ENCODE results near the gene LRRC47. TPM values are rescaled to one million over a fixed set of nuclear protein-coding genes. Genes with fewer than 3 reads are reported as not detected.
"Not testable (repeated sequence)": the region's sequence is repeated elsewhere in the genome, so short reads cannot be mapped to it uniquely, and the experiment has no call there.

The LRRC47 gene
- total RNA-seq, 1 donor from 2014 or later, result 32.5 TPM

DNA sequence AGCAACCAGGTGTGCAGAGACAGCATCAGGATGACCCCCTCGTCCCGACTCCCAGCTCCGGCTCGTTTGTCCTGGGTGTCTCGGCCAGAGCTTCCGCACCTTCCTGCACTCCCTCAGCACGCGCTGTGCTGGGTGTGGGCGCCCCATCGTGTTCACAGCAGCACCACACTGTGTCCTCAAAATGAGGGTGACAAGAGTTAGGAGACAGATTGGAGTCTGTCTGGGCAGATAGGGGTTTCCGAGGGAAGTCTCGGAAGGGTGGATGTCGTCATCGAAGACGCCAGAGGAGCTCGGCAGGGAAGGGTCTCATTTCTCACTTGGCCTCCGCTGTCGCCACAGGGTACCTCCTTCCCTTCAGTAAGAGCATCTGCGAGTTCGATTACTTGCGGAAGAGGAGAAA, 39.9 kb downstream of the LRRC47 start:
- intact Hi-C loops (cut with DNase I), result no loop called here
- DNase-seq (ENCODE audit: low spot score) (no peak), ATAC-seq (no peak)

DNA sequence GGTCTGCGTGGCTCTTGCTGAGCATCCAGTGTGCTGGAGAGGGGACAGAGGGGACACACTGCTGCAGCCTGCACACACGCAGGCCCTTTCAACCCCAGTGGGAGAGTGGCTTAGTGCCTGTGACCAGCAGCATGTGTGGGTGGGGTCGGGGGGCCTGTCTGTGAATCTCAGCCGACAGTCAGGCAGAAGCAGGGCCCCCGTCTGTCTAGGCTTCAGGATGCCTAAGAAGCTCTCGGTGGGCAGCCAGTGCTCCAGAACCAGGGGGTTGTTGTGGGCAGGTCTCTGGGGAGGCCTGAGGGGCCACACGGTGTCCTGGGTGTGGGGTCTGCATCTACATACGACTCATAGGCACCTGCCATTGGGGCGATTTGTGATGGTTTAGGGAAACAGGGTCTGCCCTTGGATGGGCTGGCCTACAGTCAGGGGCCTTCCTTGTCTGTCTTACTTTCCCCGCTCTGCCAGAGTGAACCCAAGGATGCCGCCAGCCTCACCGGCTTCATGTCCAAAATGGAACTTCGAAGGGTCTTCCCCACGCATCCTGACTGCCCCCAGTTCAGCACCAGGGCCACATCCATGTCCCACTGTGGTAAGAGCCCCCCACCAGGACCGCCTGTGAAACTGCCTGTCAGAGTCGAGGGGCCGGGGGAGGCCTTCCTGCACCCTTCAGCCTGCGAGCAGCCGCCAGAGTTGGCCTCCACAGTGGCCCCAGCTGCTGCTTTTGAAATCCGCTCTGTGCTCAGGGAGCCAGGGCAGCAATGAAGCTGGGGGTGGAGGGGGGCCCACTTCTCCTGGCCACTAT, 42.4 kb downstream of the LRRC47 start:
- ATAC-seq (no peak), DNase-seq (ENCODE audit: low spot score) (no peak)
- intact Hi-C loops (cut with DNase I), result no loop called here

DNA sequence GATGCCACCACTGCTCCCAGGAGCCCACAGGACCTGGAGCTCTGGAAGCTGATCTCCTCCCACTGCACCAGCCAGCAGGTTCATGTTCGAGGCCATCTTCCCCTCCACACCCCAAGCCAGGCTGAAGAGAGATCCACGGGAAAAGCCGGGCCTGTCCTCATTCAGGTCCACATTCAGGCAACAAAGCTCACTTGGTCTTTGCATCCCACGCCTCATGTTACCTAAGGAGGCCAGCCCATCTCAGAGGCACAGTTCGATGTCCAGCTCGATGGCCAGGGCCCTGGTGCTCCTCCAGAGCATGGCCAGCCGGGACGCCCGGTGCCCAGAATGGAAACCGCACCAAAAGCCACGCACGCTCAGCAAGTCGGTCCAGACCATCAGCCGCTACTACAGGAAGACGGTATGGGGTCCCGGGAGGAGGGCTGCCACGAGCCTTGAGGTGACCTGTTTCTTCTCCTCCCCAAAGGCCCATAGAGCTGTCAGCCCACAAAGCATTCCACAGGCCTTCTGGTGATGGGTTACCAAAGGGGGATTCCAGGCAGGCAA, 43.8 kb downstream of the LRRC47 start, which contains the start of gene CCDC27:
TSS of gene CCDC27 (plus strand) at position 51 of the 546 bp plus-strand sequence. CDS start at position 83, 32 bp downstream.
- DNase-seq (ENCODE audit: low spot score) (no peak), ATAC-seq (no peak)
- intact Hi-C loops (cut with DNase I), result no loop called here

DNA sequence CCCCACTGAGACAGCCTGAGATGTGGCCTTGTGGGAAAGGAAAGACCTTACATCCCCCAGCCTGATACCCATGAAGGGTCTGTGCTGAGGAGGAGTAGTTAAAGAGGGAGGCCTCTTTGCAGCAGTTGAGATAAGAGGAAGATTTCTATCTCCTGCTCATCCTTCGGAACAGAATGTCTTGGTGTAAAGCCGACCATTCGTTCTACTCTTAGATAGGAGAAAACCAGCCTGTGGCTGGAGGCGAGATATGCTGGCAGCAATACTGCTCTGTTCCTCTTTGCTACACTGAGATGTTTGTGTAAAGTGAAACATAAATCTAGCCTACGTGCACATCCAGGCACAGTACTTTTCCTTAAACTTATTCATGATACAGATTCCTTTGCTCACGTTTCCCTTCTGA, 45.6 kb downstream of the LRRC47 start:
- ATAC-seq (no peak), DNase-seq (ENCODE audit: low spot score) (no peak)
- intact Hi-C loops (cut with DNase I), result no loop called here

DNA sequence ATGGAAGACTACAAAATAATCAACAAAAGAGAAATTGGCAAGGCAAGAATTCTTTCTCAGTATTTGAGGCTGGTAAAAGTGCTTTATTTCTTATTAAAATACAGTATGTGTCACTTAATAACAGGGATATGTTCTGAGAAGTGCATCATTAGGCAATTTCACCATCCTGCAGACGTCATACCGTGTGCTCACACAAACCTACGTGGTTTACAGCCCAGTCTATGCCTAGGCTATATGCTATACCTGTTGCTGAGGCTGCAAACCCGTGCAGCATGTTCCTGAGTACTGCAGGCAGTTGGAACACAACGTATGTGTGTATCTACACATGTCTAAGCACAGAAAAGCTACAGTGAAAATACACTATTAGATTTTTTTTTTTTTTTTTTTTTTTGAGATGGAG, 46.8 kb downstream of the LRRC47 start:
- ATAC-seq, result no peak
- intact Hi-C loops (cut with DNase I), result no loop called here
- DNase-seq (ENCODE audit: low spot score), result no peak

DNA sequence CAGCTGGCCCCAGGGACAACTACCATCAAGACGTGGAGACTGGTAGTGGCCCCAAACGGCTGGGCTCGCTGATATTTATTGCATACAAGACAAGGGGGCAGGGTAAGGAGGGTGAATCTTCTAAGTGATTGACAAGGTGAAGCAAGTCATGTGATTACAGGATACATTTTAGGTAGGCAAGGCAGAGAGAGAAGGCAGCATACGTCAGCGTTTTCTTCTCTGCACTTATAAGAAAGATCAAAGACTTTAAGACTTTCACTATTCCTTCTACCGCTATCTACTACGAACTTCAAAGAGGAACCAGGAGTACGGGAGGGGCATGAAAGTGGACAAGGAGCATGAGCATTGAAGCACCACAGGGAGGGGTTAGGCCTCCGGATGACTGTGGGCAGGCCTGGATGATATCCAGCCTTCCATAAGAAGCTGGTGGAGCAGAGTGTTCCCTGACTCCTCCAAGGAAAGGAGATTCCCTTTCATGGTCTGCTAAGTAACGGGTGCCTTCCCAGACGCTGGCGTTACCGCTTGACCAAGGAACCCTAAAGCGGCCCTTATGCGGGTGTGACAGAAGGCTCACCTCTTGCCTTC, 47.9 kb downstream of the LRRC47 start:
- DNase-seq (ENCODE audit: low spot score); intact Hi-C loops (cut with DNase I); ATAC-seq: not testable (repeated sequence)

DNA sequence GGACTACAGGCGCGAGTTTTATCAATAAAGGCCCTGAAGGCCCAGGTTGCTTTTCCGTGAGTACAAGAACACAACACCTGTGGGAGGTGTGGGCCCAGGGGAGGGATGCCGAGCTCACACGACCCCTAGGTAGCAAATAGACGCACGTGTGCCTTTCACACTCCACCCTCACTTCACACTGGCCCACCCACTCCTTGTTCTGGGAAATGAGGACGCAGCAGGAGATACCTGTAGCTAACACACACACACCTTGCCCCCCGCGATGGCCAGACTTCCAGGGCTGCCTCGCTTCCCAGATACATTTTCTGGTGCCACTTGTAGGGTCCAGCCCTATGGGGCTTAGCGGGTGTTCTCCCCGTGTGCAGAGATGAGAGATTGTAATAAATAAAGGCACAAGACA, 48.4 kb downstream of the LRRC47 start:
- no peak for DNase-seq (ENCODE audit: low spot score)

DNA sequence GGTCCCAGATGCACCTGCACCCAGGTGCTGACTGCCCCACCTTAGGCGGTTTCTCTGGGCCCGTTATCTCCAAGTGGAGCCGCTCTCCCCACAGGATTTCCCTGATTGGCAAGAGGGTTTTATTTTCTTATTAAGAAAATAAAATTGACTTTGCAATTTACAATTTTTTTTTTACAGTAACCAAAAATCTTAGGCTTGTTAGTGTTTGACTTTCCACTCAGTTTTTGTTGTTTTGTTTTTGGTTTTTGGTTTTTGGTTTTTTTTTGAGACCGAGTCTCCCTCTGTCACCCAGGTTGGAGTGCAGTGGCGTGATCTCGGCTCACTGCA, 48.8 kb downstream of the LRRC47 start:
- ATAC-seq (no peak), DNase-seq (ENCODE audit: low spot score) (no peak)
- intact Hi-C loops (cut with DNase I), result no loop called here

More for the DNA sequence above, 48.4 kb downstream of the LRRC47 start:
- intact Hi-C loops (cut with DNase I), result no loop called here
- ATAC-seq, result no peak

DNA sequence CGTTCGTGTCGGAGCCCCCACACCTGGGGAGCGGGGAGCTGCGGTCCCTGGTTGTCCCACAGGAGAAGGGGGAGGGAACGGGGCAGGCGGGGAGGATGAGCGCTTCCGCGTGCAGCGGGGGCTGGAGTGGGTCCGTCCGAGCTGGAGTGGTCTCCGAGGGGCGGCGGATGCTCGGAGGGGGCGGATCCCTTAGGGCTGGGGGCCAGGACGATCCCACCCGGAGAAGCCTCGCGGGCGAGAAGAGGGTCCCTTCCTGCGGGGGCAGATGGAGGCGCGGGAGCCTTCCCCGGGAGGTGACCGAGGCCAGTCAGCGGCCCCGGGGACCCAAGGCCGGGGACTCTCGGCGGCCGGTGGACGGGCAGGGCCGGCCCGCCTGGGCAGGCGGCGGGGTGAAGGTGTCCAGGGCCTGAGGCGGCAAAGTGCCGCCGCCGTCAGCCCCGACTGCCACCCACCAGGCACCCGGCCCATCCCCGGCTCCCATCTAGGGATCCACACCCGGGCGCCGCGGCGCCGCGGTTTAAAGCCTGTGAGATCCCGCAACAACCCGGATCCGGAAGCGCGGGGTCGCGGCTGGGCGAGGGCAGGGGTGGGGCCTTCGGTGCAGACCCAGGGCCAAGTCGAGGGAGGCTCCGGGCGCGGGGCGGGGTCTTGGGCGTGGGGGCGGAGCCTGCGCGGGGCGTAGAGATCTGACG, 49.3 kb downstream of the LRRC47 start:
- intact Hi-C loops (cut with DNase I), result no loop called here
- ATAC-seq, result peak; percentile 97
- peak; percentile 92 for DNase-seq (ENCODE audit: low spot score)

DNA sequence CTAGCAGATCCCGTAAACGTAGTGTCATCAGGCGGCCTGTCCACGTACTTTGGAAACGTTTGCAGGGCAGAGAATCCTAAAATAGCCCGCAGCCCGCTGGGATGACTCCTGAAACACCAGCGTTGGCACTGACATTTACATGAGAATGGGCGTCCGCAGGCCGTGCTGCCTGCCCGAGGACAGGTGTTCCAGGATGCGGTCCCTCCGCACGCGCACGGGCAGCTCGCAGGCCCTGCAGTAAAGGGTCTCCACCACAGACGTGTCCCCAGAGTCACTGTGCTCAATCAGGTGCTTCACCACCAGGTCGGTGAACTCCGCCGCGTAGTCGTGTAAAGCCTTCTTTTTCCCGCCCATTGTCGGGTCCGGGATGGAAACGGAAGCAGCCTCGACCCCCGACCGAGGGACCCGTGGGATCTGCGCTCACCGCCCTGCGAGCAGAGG, 49.9 kb downstream of the LRRC47 start:
- ATAC-seq (no peak), DNase-seq (ENCODE audit: low spot score) (no peak)
- intact Hi-C loops (cut with DNase I), result no loop called here

DNA sequence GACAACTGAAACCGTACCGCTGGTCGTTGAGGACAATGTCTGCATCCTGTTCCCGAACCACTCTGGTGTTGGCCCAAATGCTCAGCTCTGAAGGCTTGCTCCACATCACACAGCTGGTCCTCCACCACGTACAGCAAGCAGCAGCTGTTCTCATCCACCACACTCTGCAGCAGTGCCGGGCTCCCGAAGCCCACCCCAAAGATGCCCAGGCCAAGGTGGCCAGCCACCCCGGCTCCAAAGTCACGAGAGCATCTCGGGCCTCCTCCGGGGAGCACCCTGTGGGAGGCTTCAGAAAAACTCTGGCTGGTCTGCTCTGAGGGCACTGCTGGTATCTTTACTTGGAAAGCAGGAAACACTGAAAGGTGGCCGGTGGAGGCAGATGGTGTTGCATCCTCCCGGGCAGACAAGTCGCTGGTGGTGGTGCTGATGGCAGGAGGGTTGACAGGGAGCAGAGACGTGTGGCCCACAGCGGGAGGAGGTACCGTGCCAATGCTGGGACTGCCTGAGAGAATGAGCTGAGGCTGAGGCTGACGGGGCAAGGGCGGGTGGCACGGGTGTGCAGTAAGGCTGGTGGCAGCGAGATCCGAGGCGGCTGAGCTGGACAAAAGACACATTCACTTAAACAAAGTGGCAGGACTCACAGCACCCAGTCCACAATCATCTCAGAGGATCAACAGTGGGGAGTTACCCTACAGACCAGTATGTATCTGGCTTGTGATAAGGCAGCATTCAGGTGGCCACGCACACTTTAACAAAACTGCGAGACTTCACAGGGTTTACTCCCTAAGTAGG, 50.5 kb downstream of the LRRC47 start:
- intact Hi-C loops (cut with DNase I), result no loop called here
- ATAC-seq (no peak), DNase-seq (ENCODE audit: low spot score) (no peak)

DNA sequence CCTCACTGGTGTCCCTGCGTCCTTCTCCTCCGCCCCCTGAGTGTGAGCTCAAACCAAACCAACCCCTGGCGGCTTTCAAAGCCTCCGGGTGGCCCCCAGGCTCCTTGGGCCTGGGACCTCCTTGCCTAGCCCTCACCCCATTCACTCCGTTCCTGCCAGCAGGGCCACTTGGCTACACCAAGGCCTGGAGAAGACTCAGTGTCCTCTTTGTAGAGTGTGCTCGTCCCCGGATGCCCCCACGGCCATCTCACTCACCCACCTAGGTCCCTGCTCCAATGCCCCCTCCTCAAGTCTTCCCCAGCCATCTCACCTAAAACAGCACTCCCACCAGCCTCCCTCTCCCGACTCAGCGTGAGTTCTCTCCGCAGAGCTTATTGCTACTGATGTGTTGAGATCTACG, 51.2 kb downstream of the LRRC47 start:
- ATAC-seq, result no peak
- DNase-seq (ENCODE audit: low spot score), result no peak
- intact Hi-C loops (cut with DNase I), result no loop called here

DNA sequence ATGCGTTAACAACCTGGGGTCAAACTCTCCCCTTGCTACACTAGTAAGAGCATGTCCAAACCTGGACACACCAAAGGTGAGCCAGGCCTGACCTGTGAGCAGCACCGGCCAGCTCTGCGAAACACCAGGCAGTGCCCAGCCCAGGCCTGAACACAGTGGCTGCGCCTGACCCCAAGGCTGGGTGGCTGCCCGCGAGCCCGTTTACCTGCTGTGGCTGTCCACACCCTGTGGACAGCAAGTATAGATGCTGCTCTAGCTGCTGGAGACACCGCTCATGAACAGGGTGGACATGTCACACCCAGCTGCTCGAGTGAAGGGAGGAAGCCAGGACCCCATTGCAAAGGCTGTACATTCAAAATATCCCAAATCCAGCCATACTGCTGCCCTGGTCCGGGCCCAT, 51.7 kb downstream of the LRRC47 start:
- intact Hi-C loops (cut with DNase I), result no loop called here
- DNase-seq (ENCODE audit: low spot score), result no peak
- no peak for ATAC-seq

DNA sequence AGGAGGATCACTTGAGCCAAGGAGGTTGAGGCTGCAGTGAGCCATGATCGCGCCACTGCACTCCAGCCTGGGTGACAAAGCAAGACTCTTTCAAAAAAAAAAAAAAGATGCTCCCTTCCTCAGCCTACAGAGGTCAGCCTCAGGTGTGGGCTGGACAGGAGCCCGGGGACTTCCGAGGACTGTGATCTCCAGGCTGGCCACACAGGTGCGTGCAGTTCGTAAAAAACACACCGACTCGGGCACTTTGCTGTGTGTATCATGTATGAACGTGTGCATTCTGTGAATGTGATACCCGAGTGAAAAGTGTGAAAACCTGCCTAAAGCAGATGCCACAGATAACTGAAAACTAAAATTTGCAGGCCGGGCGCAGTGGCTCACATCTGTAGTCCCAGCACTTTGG, 52.5 kb downstream of the LRRC47 start:
- ATAC-seq, result no peak
- intact Hi-C loops (cut with DNase I), result no loop called here
- DNase-seq (ENCODE audit: low spot score), result no peak

DNA sequence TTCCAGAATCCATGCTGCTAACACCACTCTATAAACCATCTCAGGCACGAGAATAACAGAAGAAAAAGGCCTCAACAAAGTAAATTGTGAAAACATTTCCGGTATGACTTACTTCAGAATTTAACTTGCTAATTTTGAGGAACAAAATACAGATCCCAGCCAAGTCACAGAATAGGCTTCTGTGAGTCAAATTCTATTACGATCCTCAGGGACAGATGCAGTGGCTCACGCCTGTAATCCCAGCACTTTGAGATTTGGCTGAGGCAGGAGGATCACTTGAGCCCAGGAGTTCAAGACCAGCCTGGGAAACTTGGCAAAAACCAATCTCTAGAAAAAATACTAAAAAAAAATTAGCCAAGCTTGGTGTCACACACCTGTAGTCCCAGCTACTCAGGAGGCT, 52.9 kb downstream of the LRRC47 start:
- intact Hi-C loops (cut with DNase I), result no loop called here
- ATAC-seq (no peak), DNase-seq (ENCODE audit: low spot score) (no peak)

DNA sequence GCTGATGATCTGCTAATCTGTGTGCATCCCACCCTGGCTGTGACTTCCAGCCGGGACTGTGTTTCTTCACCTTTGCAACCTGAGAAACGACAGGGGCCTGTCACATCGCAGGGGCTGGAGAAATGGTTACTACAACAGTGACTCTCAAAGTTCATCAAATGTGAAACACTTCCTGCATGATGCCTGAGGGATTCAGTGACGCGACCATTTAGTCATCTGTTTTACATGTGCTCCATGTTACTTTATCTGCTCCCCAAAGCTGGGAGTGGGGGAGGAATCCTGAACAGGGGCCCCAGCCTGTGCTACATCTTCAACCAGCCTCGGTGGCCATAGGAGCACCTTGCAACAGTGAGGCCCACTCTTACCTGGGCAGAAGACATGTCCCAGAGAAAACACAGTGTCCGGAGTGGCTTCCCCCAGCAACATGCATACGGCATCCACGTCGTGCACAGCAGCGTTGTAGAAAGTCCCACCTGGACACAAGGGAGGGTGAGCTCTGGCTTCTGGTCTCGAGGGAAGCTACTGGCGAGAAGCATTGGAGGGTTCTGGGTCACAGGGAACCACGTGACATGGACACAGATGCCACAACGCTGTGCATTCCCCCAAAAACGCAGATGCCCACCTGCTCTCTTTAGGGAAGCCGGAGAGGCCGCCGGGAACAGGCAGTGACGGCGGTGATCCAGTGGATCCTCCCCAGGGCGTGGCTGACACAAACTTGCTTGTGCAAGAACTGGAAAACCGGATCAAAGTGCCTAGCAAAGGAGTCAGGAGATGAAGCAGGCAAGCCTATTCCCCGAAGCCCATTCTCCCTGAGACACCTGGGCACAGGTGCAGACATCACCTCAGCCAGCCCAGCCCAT, 53.6 kb downstream of the LRRC47 start:
- intact Hi-C loops (cut with DNase I), result no loop called here
- ATAC-seq (no peak), DNase-seq (ENCODE audit: low spot score) (no peak)

DNA sequence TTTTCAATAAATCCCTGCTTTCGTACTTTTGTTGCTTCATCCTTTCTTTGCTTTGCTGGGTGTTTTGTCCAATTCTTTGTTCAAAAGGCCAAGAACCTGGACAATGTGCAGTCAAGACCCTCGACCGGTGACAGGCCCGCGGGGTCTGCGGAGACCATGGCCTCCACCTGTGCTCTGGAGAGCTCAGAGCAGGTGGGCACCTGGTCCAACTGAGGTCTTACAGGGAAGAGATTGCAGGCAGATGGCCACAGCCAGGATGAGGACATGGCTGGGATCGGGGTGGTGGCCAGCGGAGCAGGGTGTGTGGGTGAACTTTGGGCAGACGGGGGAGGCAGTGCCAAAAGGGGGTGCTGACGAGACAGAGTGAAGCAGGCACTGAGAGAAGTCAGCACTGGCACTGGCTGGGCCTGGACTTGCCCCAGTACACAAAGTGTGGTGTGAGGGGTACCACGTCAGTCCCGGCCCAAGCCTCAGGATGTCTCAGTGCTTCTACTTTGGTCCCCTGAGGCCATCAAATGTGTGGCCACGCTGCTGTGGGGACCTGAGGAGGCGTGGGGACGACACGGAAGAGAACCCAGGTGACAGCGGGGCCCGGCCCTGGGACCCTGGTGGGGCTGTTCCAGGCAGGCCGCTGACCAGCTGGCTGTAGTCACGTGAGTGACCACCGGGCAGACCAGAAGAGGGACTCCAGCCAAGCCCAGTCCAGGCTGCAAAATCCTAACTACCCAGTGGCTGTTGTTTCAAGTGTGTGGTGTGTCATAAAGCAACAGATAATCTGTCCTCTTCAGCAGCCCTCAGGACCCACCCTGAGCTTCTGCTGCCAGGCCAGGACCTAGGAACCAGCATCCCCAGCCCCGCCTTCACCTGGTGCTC, 54.5 kb downstream of the LRRC47 start:
- DNase-seq (ENCODE audit: low spot score) (no peak), ATAC-seq (no peak)
- intact Hi-C loops (cut with DNase I), result no loop called here
